HepG2 (cell line): ENCODE results near the gene CASP12. TPM values are rescaled to one million over a fixed set of nuclear protein-coding genes. Genes with fewer than 3 reads are reported as not detected.

Experiments used
- ATAC-seq: fragments of 200-7000 bp; cut with Tn5 transposase; 3 replicates; pipeline ENCODE4 v1.9.1; 2020; ENCODE audit warnings: mild to moderate bottlenecking, moderate library complexity
- BruUV-seq: library from RNA; stranded (reverse); fragments of 400-500 nt; replicated peaks from 2 replicates; lab custom pipeline; 2021; lab: Mats Ljungman, UMichigan
- CTCF ChIA-PET: fragments of 300-600 bp; formaldehyde crosslinking; extraction: SDS; loops from one replicate; lab custom pipeline; 2021; ENCODE audit warnings: low total read pairs, inconsistent platforms, low intra/inter-chr PET ratio; lab: Yijun Ruan, JAX
- POLR2A ChIA-PET: fragments of 350-600 bp; sonication (Branson Sonifier 250); formaldehyde crosslinking; loops from one replicate; lab custom pipeline; 2020; ENCODE audit warnings: antibody characterized with exemption, inconsistent platforms; lab: Yijun Ruan, JAX
- DNase-seq: peaks from one replicate; pipeline ENCODE4 v3.0.0-alpha.2; 2015; ENCODE audit warnings: low spot score
- FAIRE-seq: peaks from 3 replicates; lab custom pipeline; 2011; peaks lifted over from hg19 to GRCh38; lab: Jason Lieb, UNC
- H2AFZ ChIP-seq: one replicate; pipeline ENCODE4 v1.6.1; 2011; ENCODE audit warnings: low read length, inconsistent platforms
- H3K27ac ChIP-seq: fragments of 300-600 bp; 3 replicates; pipeline ENCODE4 v1.8.0; 2011; ENCODE audit warnings: mixed run types, mild to moderate bottlenecking, mixed read lengths, low read length, inconsistent platforms; ENCODE audit not compliant: insufficient read depth; ENCODE audit errors: extremely low read length
- H3K27me3 ChIP-seq, 2 experiments: fragments of 200-600 bp in 1 of 2; 2 replicates in 1 of 2; 3 replicates in 1 of 2; pipeline versions ENCODE4 v1.6.0 to v1.8.0; 2011; ENCODE audit warnings: low read length in 2 of 2, mild to moderate bottlenecking in 2 of 2, moderate library complexity in 2 of 2, inconsistent platforms in 1 of 2; ENCODE audit not compliant: insufficient read depth in 2 of 2, control insufficient read depth in 1 of 2
- H3K36me3 ChIP-seq, 2 experiments: fragments of 200-600 bp in 1 of 2; replicated peaks in 1 of 2; 2 replicates in 1 of 2; 3 replicates in 1 of 2; pipeline versions ENCODE4 v1.5.1 to v1.8.0; 2011; ENCODE audit warnings: low read length in 2 of 2, inconsistent platforms in 1 of 2; ENCODE audit not compliant: insufficient read depth in 2 of 2, control insufficient read depth in 1 of 2
- H3K4me1 ChIP-seq: 2 replicates; pipeline ENCODE4 v1.5.1; 2012; ENCODE audit warnings: low read length, inconsistent platforms; ENCODE audit not compliant: insufficient read depth
- H3K4me2 ChIP-seq: 2 replicates; pipeline ENCODE4 v1.6.0; 2011; ENCODE audit warnings: low read depth, low read length, inconsistent platforms
- H3K4me3 ChIP-seq, 3 experiments: fragments of 200-600 bp in 1 of 3; sonication (generic), shearing (Covaris generic) in 1 of 3; replicated peaks in 1 of 3; 2 replicates each; pipeline ENCODE4 v1.5.1; 2011 to 2016; ENCODE audit warnings: low read length in 3 of 3, inconsistent platforms in 2 of 3, low read depth in 2 of 3, mild to moderate bottlenecking in 2 of 3, control low read depth in 1 of 3, mixed read lengths in 1 of 3; ENCODE audit not compliant: insufficient read depth in 1 of 3
- H3K79me2 ChIP-seq: one replicate; pipeline ENCODE4 v1.6.1; 2011; ENCODE audit warnings: low read length, inconsistent platforms; ENCODE audit not compliant: insufficient read depth
- H3K9ac ChIP-seq: 2 replicates; pipeline ENCODE4 v1.6.0; 2011; ENCODE audit warnings: mild to moderate bottlenecking, low read depth, low read length, inconsistent platforms; ENCODE audit not compliant: insufficient read depth
- H3K9me3 ChIP-seq: 2 replicates; pipeline ENCODE4 v1.5.1; 2012; ENCODE audit warnings: mild to moderate bottlenecking, low read length
- H4K20me1 ChIP-seq: 2 replicates; pipeline ENCODE4 v1.6.0; 2011; ENCODE audit warnings: inconsistent platforms, mild to moderate bottlenecking, low read length, moderate library complexity; ENCODE audit not compliant: insufficient read depth
- BORCS8-MEF2B ChIP-seq: sonication (generic); formaldehyde crosslinking; IDR thresholded peaks from 2 replicates; pipeline ENCODE4 v1.8.0; 2022; ENCODE audit warnings: mild to moderate bottlenecking, missing genetic modification reagents
- CENPT ChIP-seq: sonication (generic); formaldehyde crosslinking; IDR thresholded peaks from 2 replicates; pipeline ENCODE4 v1.8.0; 2022; ENCODE audit warnings: low read depth, mild to moderate bottlenecking, moderate library complexity, missing genetic modification reagents
- ELF3 ChIP-seq: IDR thresholded peaks from 2 replicates; pipeline ENCODE4 v1.6.1; 2016; ENCODE audit warnings: missing genetic modification reagents, missing compliant biosample characterization
- KLF9 ChIP-seq: IDR thresholded peaks from 2 replicates; pipeline ENCODE4 v1.6.1; 2016; ENCODE audit warnings: low read depth
- MEIS1 ChIP-seq: sonication (generic); formaldehyde crosslinking; IDR thresholded peaks from 2 replicates; pipeline ENCODE4 v1.9.0; 2021; ENCODE audit warnings: mild to moderate bottlenecking, missing genetic modification reagents, moderate library complexity, borderline replicate concordance
- MIER2 ChIP-seq: IDR thresholded peaks from 2 replicates; pipeline ENCODE4 v1.6.1; 2016; ENCODE audit warnings: missing biosample characterization, missing genetic modification reagents
- PHF8 ChIP-seq: sonication (generic); formaldehyde crosslinking; IDR thresholded peaks from 2 replicates; pipeline ENCODE4 v1.5.0; 2020; ENCODE audit warnings: missing genetic modification reagents
- SAP130 ChIP-seq: IDR thresholded peaks from 2 replicates; pipeline ENCODE4 v1.6.1; 2016; ENCODE audit warnings: low read depth
- SIX1 ChIP-seq: sonication (generic); formaldehyde crosslinking; IDR thresholded peaks from 2 replicates; pipeline ENCODE4 v1.4.0; 2020; ENCODE audit warnings: missing genetic modification reagents, borderline replicate concordance
- TCF12 ChIP-seq, 2 experiments: fragments of 450-650 bp in 1 of 2; sonication (generic) in 1 of 2; formaldehyde crosslinking in 1 of 2; IDR thresholded peaks; 2 replicates each; pipeline versions ENCODE4 v1.6.1 to v1.8.0; 2017 to 2022; ENCODE audit warnings: antibody characterized with exemption in 1 of 2, mild to moderate bottlenecking in 1 of 2, missing genetic modification reagents in 1 of 2, moderate library complexity in 1 of 2
- ZBTB25 ChIP-seq: IDR thresholded peaks from 2 replicates; pipeline ENCODE4 v1.6.1; 2018; ENCODE audit warnings: missing genetic modification reagents
- ZFP91 ChIP-seq: sonication (generic); formaldehyde crosslinking; IDR thresholded peaks from 2 replicates; pipeline ENCODE4 v1.9.0; 2022; ENCODE audit warnings: missing genetic modification reagents, mild to moderate bottlenecking, borderline replicate concordance
- ZNF274 ChIP-seq: sonication (generic); formaldehyde crosslinking; IDR thresholded peaks from 2 replicates; pipeline ENCODE4 v1.5.1; 2020; ENCODE audit warnings: mild to moderate bottlenecking, missing genetic modification reagents
- ZNF674 ChIP-seq: sonication (generic); formaldehyde crosslinking; IDR thresholded peaks from 2 replicates; pipeline ENCODE4 v1.5.0; 2020; ENCODE audit warnings: low read depth, mild to moderate bottlenecking, missing genetic modification reagents
- WGBS: methylation state at CpG from one replicate; pipeline ENCODE4 v1.1.6; 2017; ENCODE audit warnings: low lambda C conversion rate; 5-methylcytosine and 5-hydroxymethylcytosine counted together
- in situ Hi-C: cut with HindIII; loops from 2 replicates; pipeline ENCODE4 v1.10.0; 2017; ENCODE audit warnings: low pct_unique_long_range_greater_than_20kb; ENCODE audit not compliant: extremely low pct_ligation_motif_present
- intact Hi-C: fragments of 100-400 bp; cut with micrococcal nuclease; formaldehyde crosslinking; loops from one replicate; pipeline ENCODE4 v1.10.0; 2022; ENCODE audit not compliant: unreplicated experiment
- polyA plus RNA-seq, 8 experiments: library from polyadenylated mRNA; depleted of rRNA in 3 of 8; stranded (reverse) in 7 of 8; unstranded in 1 of 8; fragments of >200 nt; fragmentation: Illumina TruSeq in 4 of 8; extraction: Trizol in 4 of 8; gene quantifications; 2 replicates each; pipeline versions ENCODE4 v1.2.1 to v1.2.3, GENCODE V29; 2011 to 2016; ENCODE audit warnings: low read depth in 4 of 8, missing spikeins in 1 of 8, mixed read lengths in 1 of 8; ENCODE audit not compliant: insufficient read depth in 1 of 8
- total RNA-seq, 5 experiments: library from RNA; depleted of rRNA; stranded (reverse); fragments of >200 nt; fragmentation: Illumina TruSeq; extraction: Trizol; gene quantifications; 2 replicates each; pipeline ENCODE4 v1.2.3, GENCODE V29; 2016; ENCODE audit warnings: low read depth in 1 of 5
- TF ChIP-seq, protein P1 (sequence below): sonication (generic); formaldehyde crosslinking; IDR thresholded peaks from 2 replicates; pipeline ENCODE4 v1.5.1; 2020; ENCODE audit warnings: missing genetic modification reagents, mild to moderate bottlenecking, borderline replicate concordance

The CASP12 gene
- total and polyA plus RNA-seq, 2 of the 13 experiments (the other 11 are each of a cell fraction or from before 2014, with no cell fraction given): not detected

- H3K9ac ChIP-seq: no peak overlapping the region
- no peaks in the 10 kb centered on the region for H3K9me3 ChIP-seq
- TF ChIP-seq SIX1 (no peak), ZNF274 (CRISPR knock-in tag) (no peak), ZBTB25 (CRISPR knock-in tag) (no peak), KLF9 (CRISPR knock-in tag) (no peak), ELF3 (CRISPR knock-in tag) (no peak), ZNF674 (CRISPR knock-in tag) (no peak), TCF12 (IDR thresholded peaks at IDR 0.05) (no peak), TCF12 (CRISPR knock-in tag; IDR thresholded peaks at IDR 0.05) (no peak), MEIS1 (no peak), ZFP91 (no peak), SAP130 (CRISPR knock-in tag) (no peak), MIER2 (no peak), PHF8 (CRISPR knock-in tag) (no peak), BORCS8-MEF2B (CRISPR knock-in tag) (no peak), CENPT (CRISPR knock-in tag) (no peak)
- TF ChIP-seq, protein P1, sequence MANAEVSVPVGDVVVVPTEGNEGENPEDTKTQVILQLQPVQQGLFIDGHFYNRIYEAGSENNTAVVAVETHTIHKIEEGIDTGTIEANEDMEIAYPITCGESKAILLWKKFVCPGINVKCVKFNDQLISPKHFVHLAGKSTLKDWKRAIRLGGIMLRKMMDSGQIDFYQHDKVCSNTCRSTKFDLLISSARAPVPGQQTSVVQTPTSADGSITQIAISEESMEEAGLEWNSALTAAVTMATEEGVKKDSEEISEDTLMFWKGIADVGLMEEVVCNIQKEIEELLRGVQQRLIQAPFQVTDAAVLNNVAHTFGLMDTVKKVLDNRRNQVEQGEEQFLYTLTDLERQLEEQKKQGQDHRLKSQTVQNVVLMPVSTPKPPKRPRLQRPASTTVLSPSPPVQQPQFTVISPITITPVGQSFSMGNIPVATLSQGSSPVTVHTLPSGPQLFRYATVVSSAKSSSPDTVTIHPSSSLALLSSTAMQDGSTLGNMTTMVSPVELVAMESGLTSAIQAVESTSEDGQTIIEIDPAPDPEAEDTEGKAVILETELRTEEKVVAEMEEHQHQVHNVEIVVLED (CRISPR knock-in tag): no peak
- no TSS peak for BruUV-seq
- FAIRE-seq (no peak), ATAC-seq (no peak), DNase-seq (no peak)
- no peak overlapping the region for H3K27ac ChIP-seq
- no peaks in the 10 kb centered on the region for H3K27me3 ChIP-seq
- no peaks in the 10 kb centered on the region for H3K79me2 ChIP-seq
- no peak overlapping the region for H3K4me2 ChIP-seq
- 3% methylated on average over 3 of the region's 3 CpGs for WGBS
- H3K4me3 ChIP-seq: no peak overlapping the region
- CTCF ChIA-PET: no interaction called here
- no peaks in the 10 kb centered on the region for H4K20me1 ChIP-seq
- POLR2A ChIA-PET: no interaction called here
- no peaks in the 10 kb centered on the region for H3K36me3 ChIP-seq
- in situ Hi-C loops (no loop called here), intact Hi-C loops (no loop called here)
- no peaks in the 10 kb centered on the region for H3K4me1 ChIP-seq
- no peak overlapping the region for H2AFZ ChIP-seq
Observed at GRCh38 chr11:104912102-104912501, 13.8 kb upstream of the CASP12 start.
